K562 (cell line): ENCODE measurements around the gene HEPACAM2. TPM values are rescaled to one million over a fixed set of nuclear protein-coding genes. Genes with fewer than 3 reads are reported as not detected.

Experiments
- ATAC-seq: fragments of 200-7000 bp; cut with Tn5 transposase; 3 replicates; pipeline ENCODE4 v1.9.1; 2020; ENCODE audit warnings: moderate library complexity
- BruUV-seq: library from RNA; stranded (reverse); fragments of 400-500 nt; replicated peaks from 2 replicates; lab custom pipeline; 2021; lab: Mats Ljungman, UMichigan
- CTCF ChIA-PET: fragments of 300-600 bp; formaldehyde crosslinking; extraction: SDS; loops from one replicate; lab custom pipeline; 2021; ENCODE audit warnings: low intra/inter-chr PET ratio; lab: Yijun Ruan, JAX
- POLR2A ChIA-PET: fragments of 300-600, 350-650 bp; sonication (Branson Sonifier 250); formaldehyde crosslinking; extraction: SDS; loops from one replicate; lab custom pipeline; 2021; ENCODE audit warnings: antibody characterized with exemption, inconsistent platforms; lab: Yijun Ruan, JAX
- DNase-seq, 4 experiments: peaks; one replicate each; pipeline versions ENCODE4 v3.0.0 to v3.0.0-alpha.2; 2011 to 2018; ENCODE audit warnings: low spot score in 3 of 4, mixed read lengths in 3 of 4; ENCODE audit errors: extremely low read depth in 1 of 4
- FAIRE-seq: peaks from 2 replicates; lab custom pipeline; 2011; peaks lifted over from hg19 to GRCh38; lab: Jason Lieb, UNC
- H2AFZ ChIP-seq: 2 replicates; pipeline ENCODE4 v1.6.0; 2011; ENCODE audit warnings: low read depth, low read length, control low read depth, inconsistent platforms
- H3K27ac ChIP-seq: fragments of 200-600 bp; 3 replicates; pipeline ENCODE4 v1.8.0; 2011; ENCODE audit warnings: low read depth, mild to moderate bottlenecking, control low read depth, inconsistent platforms, low read length, moderate library complexity, mixed read lengths; ENCODE audit errors: extremely low read depth
- H3K27me3 ChIP-seq, 2 experiments: fragments of 300-600 bp in 1 of 2; 2 replicates in 1 of 2; 3 replicates in 1 of 2; pipeline versions ENCODE4 v1.6.0 to v1.8.0; 2011; ENCODE audit warnings: inconsistent platforms in 2 of 2, low read length in 2 of 2, mild to moderate bottlenecking in 1 of 2, mixed read lengths in 1 of 2, moderate library complexity in 1 of 2; ENCODE audit not compliant: control insufficient read depth in 2 of 2, insufficient read depth in 2 of 2
- H3K36me3 ChIP-seq: fragments of 300-600 bp; 3 replicates; pipeline ENCODE4 v1.8.0; 2011; ENCODE audit warnings: mild to moderate bottlenecking, low read length, inconsistent platforms; ENCODE audit not compliant: control insufficient read depth, insufficient read depth
- H3K4me1 ChIP-seq, 2 experiments: fragments of 200-600 bp in 1 of 2; replicated peaks in 1 of 2; 2 replicates in 1 of 2; 3 replicates in 1 of 2; pipeline versions ENCODE4 v1.5.1 to v1.8.0; 2011; ENCODE audit warnings: inconsistent platforms in 2 of 2, low read length in 2 of 2, mild to moderate bottlenecking in 1 of 2, mixed read lengths in 1 of 2, moderate library complexity in 1 of 2; ENCODE audit not compliant: control insufficient read depth in 2 of 2, insufficient read depth in 2 of 2
- H3K4me2 ChIP-seq: 2 replicates; pipeline ENCODE4 v1.6.1; 2011; ENCODE audit warnings: low read length, control low read depth, inconsistent platforms, mixed read lengths; ENCODE audit not compliant: insufficient read depth
- H3K4me3 ChIP-seq: fragments of 200-600 bp; sonication (generic), shearing (Covaris generic); 2 replicates; pipeline ENCODE4 v1.5.1; 2016; ENCODE audit warnings: control low read depth, inconsistent platforms
- H3K79me2 ChIP-seq: fragments of 200-600 bp; 3 replicates; pipeline ENCODE4 v1.8.0; 2011; ENCODE audit warnings: low read length, inconsistent platforms; ENCODE audit not compliant: control insufficient read depth, insufficient read depth
- H3K9ac ChIP-seq, 2 experiments: 2 replicates each; pipeline versions ENCODE4 v1.6.0 to v1.6.1; 2011; ENCODE audit warnings: low read depth in 2 of 2, low read length in 2 of 2, control low read depth in 1 of 2, inconsistent platforms in 1 of 2, mild to moderate bottlenecking in 1 of 2, mixed read lengths in 1 of 2; ENCODE audit not compliant: insufficient read depth in 1 of 2
- H3K9me1 ChIP-seq: one replicate; pipeline ENCODE4 v1.6.0; 2011; ENCODE audit warnings: inconsistent platforms, mild to moderate bottlenecking, low read length, moderate library complexity; ENCODE audit not compliant: control insufficient read depth, insufficient read depth
- H3K9me3 ChIP-seq: replicated peaks from 2 replicates; pipeline ENCODE4 v1.5.1; 2011; ENCODE audit warnings: low read depth, low read length, inconsistent platforms; ENCODE audit not compliant: control insufficient read depth, insufficient read depth
- H4K20me1 ChIP-seq: replicated peaks from 2 replicates; pipeline ENCODE4 v1.6.1; 2011; ENCODE audit warnings: low read length, inconsistent platforms, mixed read lengths; ENCODE audit not compliant: control insufficient read depth, insufficient read depth
- CBX5 ChIP-seq: IDR thresholded peaks from 2 replicates; pipeline ENCODE4 v1.6.1; 2014; ENCODE audit warnings: low read depth, borderline replicate concordance
- E2F8 ChIP-seq: fragments of 450-650 bp; IDR thresholded peaks from 2 replicates; pipeline ENCODE4 v1.7.1; 2018; ENCODE audit warnings: mild to moderate bottlenecking, low read depth; ENCODE audit not compliant: partially characterized antibody
- FOXK2 ChIP-seq, 2 experiments: fragments of 450-650 bp; IDR thresholded peaks in 1 of 2; conservative IDR thresholded peaks in 1 of 2; 2 replicates each; pipeline ENCODE4 v1.6.1; 2016; ENCODE audit warnings: low read depth in 2 of 2, mild to moderate bottlenecking in 1 of 2
- KHSRP ChIP-seq: fragments of 450-650 bp; IDR thresholded peaks from 2 replicates; pipeline ENCODE4 v1.6.1; 2017
- NR3C1 ChIP-seq: sonication (generic); formaldehyde crosslinking; IDR thresholded peaks from 2 replicates; pipeline ENCODE4 v1.8.1; 2022; ENCODE audit warnings: missing genetic modification reagents
- TCFL5 ChIP-seq: fragments of 250-450 bp; sonication (Bioruptor Pico); conservative IDR thresholded peaks from 2 replicates; pipeline ENCODE4 v1.6.1; 2021; ENCODE audit warnings: mild to moderate bottlenecking, moderate library complexity, matching md5 sums
- ZC3H4 ChIP-seq: sonication (generic); formaldehyde crosslinking; IDR thresholded peaks from 2 replicates; pipeline ENCODE4 v1.9.0; 2021; ENCODE audit warnings: missing genetic modification reagents, borderline replicate concordance
- ZNF699 ChIP-seq: fragments of 250-450 bp; sonication (Bioruptor Pico); IDR thresholded peaks from 2 replicates; pipeline ENCODE4 v1.8.0; 2021; ENCODE audit warnings: mild to moderate bottlenecking, moderate library complexity; ENCODE audit not compliant: insufficient replicate concordance
- WGBS: fragments of 100-300 bp; shearing (Covaris generic); methylation state at CpG from one replicate; pipeline ENCODE4 v1.1.6; 2016; ENCODE audit warnings: low coverage, mixed read lengths; ENCODE audit not compliant: insufficient coverage; ENCODE audit errors: missing lambda C conversion rate; 5-methylcytosine and 5-hydroxymethylcytosine counted together
- in situ Hi-C: fragments of 300-500 bp; cut with MboI; formaldehyde crosslinking; loops from 4 replicates; pipeline ENCODE4 v1.15.0; 2018; ENCODE audit warnings: inconsistent platforms, mixed read lengths
- intact Hi-C: fragments of 100-400 bp; cut with micrococcal nuclease; formaldehyde crosslinking; loops from 2 replicates; pipeline ENCODE4 v1.14.2; 2022
- polyA plus RNA-seq, 8 experiments: library from polyadenylated mRNA; depleted of rRNA in 4 of 8; stranded (reverse) in 5 of 8; unstranded in 3 of 8; fragments of >200 nt; fragmentation: Nextera tagmentation in 2 of 8; fragmentation: Illumina TruSeq in 1 of 8; extraction: Ambion mirVana in 2 of 8; extraction: Trizol in 1 of 8; gene quantifications; 2 replicates each; pipeline versions ENCODE4 v1.2.1 to v1.2.3, GENCODE V29; 2011 to 2014; ENCODE audit warnings: inconsistent platforms in 1 of 8, missing spikeins in 1 of 8
- total RNA-seq, 7 experiments: library from RNA; depleted of rRNA in 6 of 7; stranded (reverse); fragments of >200 nt in 6 of 7; fragmentation: Illumina TruSeq in 2 of 7; extraction: Trizol in 2 of 7; gene quantifications; 2 replicates each; pipeline versions ENCODE4 v1.2.1 to v1.2.3, GENCODE V29; 2011 to 2021; ENCODE audit warnings: low replicate concordance in 1 of 7

Gene HEPACAM2
- total and polyA plus RNA-seq, 9 of the 15 experiments (the other 6 are each of a cell fraction or from before 2014, with no cell fraction given), result 2.0 to 6.5 (median 3.9) TPM

- Histone ChIP-seq H3K79me2 (no peaks in the 10 kb centered on the region), H3K4me3 (no peak overlapping the region), H4K20me1 (no peaks in the 10 kb centered on the region), H3K4me2 (no peak overlapping the region), H3K27ac (no peak overlapping the region), H3K36me3 (no peaks in the 10 kb centered on the region), H3K9me1 (no peaks in the 10 kb centered on the region), H3K4me1 (no peaks in the 10 kb centered on the region), H3K9ac (no peak overlapping the region), H3K9me3 (no peaks in the 10 kb centered on the region), H3K27me3 (no peaks in the 10 kb centered on the region; a peak in 1 of 5 replicates), H2AFZ (no peak overlapping the region)
- no TSS peak for BruUV-seq
- TF ChIP-seq ZNF699 (CRISPR knock-in tag) (no peak), KHSRP (no peak), FOXK2 (conservative IDR thresholded peaks at IDR 0.05 in 1 of 2, IDR thresholded peaks at IDR 0.05 in 1 of 2; ENCODE audit: low read depth in 2 of 2) (no peak), NR3C1 (CRISPR knock-in tag) (no peak), TCFL5 (CRISPR knock-in tag) (no peak), ZC3H4 (CRISPR knock-in tag) (no peak), E2F8 (no peak), CBX5 (no peak)
- ATAC-seq (peak; percentile 38; the same call in 1 of the 3 replicates), DNase-seq (no peak), FAIRE-seq (no peak)
- in situ Hi-C loops, result no loop called here
- intact Hi-C loops, result no loop called here
- CTCF ChIA-PET, result interaction anchor here (0.6 to 0.7 kb wide), 2 partner anchors 512 to 744 kb away, joined by 3 read pairs; no protein-coding TSS in a partner anchor
- POLR2A ChIA-PET, result no interaction called here
- WGBS, result 3% methylated on average over 5 of the region's 5 CpGs
Observed at GRCh38 chr7:93202594-93203250, 23.5 kb downstream of the HEPACAM2 start.
